ENCODE results near the gene CDH4.

The CDH4 gene

GRCh38 chr20:61562897-61563504, 310.9 kb downstream of the CDH4 start:
- peaks cover 19% of the 10 kb centered on the region for H3K4me1 ChIP-seq (ENCODE audit: control insufficient read depth, insufficient read depth, low read length)
- no peak overlapping the region for H3K4me3 ChIP-seq (ENCODE audit: low read depth, low read length)
- no peaks in the 10 kb centered on the region for H3K36me3 ChIP-seq (ENCODE audit: control insufficient read depth, insufficient read depth, low read length)
- no peak overlapping the region for H3K27ac ChIP-seq (ENCODE audit: low read depth, low read length)
- no peak overlapping the region for H3K9ac ChIP-seq (ENCODE audit: low read depth, low read length)
- no peaks in the 10 kb centered on the region for H3K27me3 ChIP-seq (ENCODE audit: control insufficient read depth, insufficient read depth, low read length)
- H3K9me3 ChIP-seq (ENCODE audit: control insufficient read depth, insufficient read depth, low read length) = no peaks in the 10 kb centered on the region

- Histone ChIP-seq H3K9me3 (ENCODE audit: control insufficient read depth, insufficient read depth, low read length) (no peaks in the 10 kb centered on the region), H3K36me3 (ENCODE audit: control insufficient read depth, insufficient read depth, low read length) (no peaks in the 10 kb centered on the region), H3K4me3 (ENCODE audit: low read depth, low read length) (no peak overlapping the region), H3K27me3 (ENCODE audit: control insufficient read depth, insufficient read depth, low read length) (no peaks in the 10 kb centered on the region), H3K27ac (ENCODE audit: low read depth, low read length) (no peak overlapping the region), H3K9ac (ENCODE audit: low read depth, low read length) (no peak overlapping the region), H3K4me1 (ENCODE audit: control insufficient read depth, insufficient read depth, low read length) (peaks cover 19% of the 10 kb centered on the region)
These were observed 312.6 kb downstream of the CDH4 start for GRCh38 chr20:61564628-61565027.

- 0 out of 2 replicates have a peak, but pooled peaks cover 3% of the 10 kb centered on the region for H3K27me3 ChIP-seq (ENCODE audit: control insufficient read depth, insufficient read depth, low read length)
- no peak overlapping the region for H3K4me3 ChIP-seq (ENCODE audit: low read depth, low read length)
- H3K27ac ChIP-seq (ENCODE audit: low read depth, low read length) = no peak overlapping the region
- no peaks in the 10 kb centered on the region for H3K36me3 ChIP-seq (ENCODE audit: control insufficient read depth, insufficient read depth, low read length)
- no peak overlapping the region for H3K9ac ChIP-seq (ENCODE audit: low read depth, low read length)
- no peaks in the 10 kb centered on the region for H3K9me3 ChIP-seq (ENCODE audit: control insufficient read depth, insufficient read depth, low read length)
- peaks cover 15% of the 10 kb centered on the region for H3K4me1 ChIP-seq (ENCODE audit: control insufficient read depth, insufficient read depth, low read length)
These were observed 313.7 kb downstream of the CDH4 start for GRCh38 chr20:61565791-61566190.

GRCh38 chr20:61566691-61567090, 314.6 kb downstream of the CDH4 start:
- Histone ChIP-seq H3K36me3 (ENCODE audit: control insufficient read depth, insufficient read depth, low read length) (no peaks in the 10 kb centered on the region), H3K4me1 (ENCODE audit: control insufficient read depth, insufficient read depth, low read length) (peaks cover 15% of the 10 kb centered on the region), H3K27me3 (ENCODE audit: control insufficient read depth, insufficient read depth, low read length) (0 out of 2 replicates have a peak, but pooled peaks cover 3% of the 10 kb centered on the region), H3K9me3 (ENCODE audit: control insufficient read depth, insufficient read depth, low read length) (no peaks in the 10 kb centered on the region), H3K27ac (ENCODE audit: low read depth, low read length) (peak overlapping the region; percentile 42), H3K9ac (ENCODE audit: low read depth, low read length) (no peak overlapping the region), H3K4me3 (ENCODE audit: low read depth, low read length) (no peak overlapping the region)

- 0 out of 2 replicates have a peak, but pooled peaks cover 3% of the 10 kb centered on the region for H3K27me3 ChIP-seq (ENCODE audit: control insufficient read depth, insufficient read depth, low read length)
These were observed 315.1 kb downstream of the CDH4 start for GRCh38 chr20:61567204-61567603.

GRCh38 chr20:61569825-61570224, 317.8 kb downstream of the CDH4 start:
- H3K4me1 ChIP-seq (ENCODE audit: control insufficient read depth, insufficient read depth, low read length) = peaks cover 12% of the 10 kb centered on the region

More at GRCh38 chr20:61567204-61567603, 315.1 kb downstream of the CDH4 start:
- Histone ChIP-seq H3K4me1 (ENCODE audit: control insufficient read depth, insufficient read depth, low read length) (peaks cover 15% of the 10 kb centered on the region), H3K27ac (ENCODE audit: low read depth, low read length) (peak overlapping the region; percentile 42), H3K4me3 (ENCODE audit: low read depth, low read length) (no peak overlapping the region), H3K9ac (ENCODE audit: low read depth, low read length) (no peak overlapping the region), H3K36me3 (ENCODE audit: control insufficient read depth, insufficient read depth, low read length) (no peaks in the 10 kb centered on the region), H3K9me3 (ENCODE audit: control insufficient read depth, insufficient read depth, low read length) (no peaks in the 10 kb centered on the region)

DNA sequence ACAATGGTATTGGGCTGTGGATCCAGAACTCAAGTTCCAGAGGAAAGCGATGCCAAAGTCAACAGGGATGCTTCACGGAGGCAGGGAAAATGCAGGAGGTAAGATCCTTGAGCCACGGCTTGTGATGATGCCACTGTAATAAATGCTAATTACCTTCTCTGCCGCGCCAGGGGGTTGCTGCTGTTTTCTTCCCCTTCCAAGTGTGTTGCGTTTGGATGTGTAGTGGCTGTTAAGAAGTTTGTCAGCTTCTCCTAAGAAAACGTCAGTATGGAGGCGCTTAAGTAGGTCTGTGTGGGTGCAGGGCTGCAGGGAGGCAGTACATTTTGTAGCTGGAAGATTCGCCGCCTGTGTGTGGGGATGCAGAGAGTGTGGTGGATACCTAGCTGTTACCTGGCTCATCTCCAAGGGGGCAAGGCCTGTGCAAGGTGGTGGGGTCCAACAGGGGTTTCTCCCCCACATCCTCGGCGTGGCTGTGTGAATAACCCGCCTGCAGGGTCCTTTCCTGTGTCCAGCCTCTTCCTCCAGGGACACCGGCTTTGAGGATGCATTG, 318.7 kb downstream of the CDH4 start:
- Histone ChIP-seq H3K9ac (ENCODE audit: low read depth, low read length) (no peak overlapping the region), H3K27me3 (ENCODE audit: control insufficient read depth, insufficient read depth, low read length) (peaks cover 3% of the 10 kb centered on the region; the same call in 1 of the 2 replicates), H3K27ac (ENCODE audit: low read depth, low read length) (no peak overlapping the region), H3K9me3 (ENCODE audit: control insufficient read depth, insufficient read depth, low read length) (no peaks in the 10 kb centered on the region), H3K4me3 (ENCODE audit: low read depth, low read length) (no peak overlapping the region), H3K4me1 (ENCODE audit: control insufficient read depth, insufficient read depth, low read length) (peaks cover 12% of the 10 kb centered on the region), H3K36me3 (ENCODE audit: control insufficient read depth, insufficient read depth, low read length) (no peaks in the 10 kb centered on the region)

More at GRCh38 chr20:61569825-61570224, 317.8 kb downstream of the CDH4 start:
- H3K9ac ChIP-seq (ENCODE audit: low read depth, low read length) = no peak overlapping the region
- H3K27me3 ChIP-seq (ENCODE audit: control insufficient read depth, insufficient read depth, low read length) = 0 out of 2 replicates have a peak, but pooled peaks cover 3% of the 10 kb centered on the region
- H3K4me3 ChIP-seq (ENCODE audit: low read depth, low read length) = no peak overlapping the region
- no peaks in the 10 kb centered on the region for H3K9me3 ChIP-seq (ENCODE audit: control insufficient read depth, insufficient read depth, low read length)
- H3K27ac ChIP-seq (ENCODE audit: low read depth, low read length) = no peak overlapping the region
- H3K36me3 ChIP-seq (ENCODE audit: control insufficient read depth, insufficient read depth, low read length) = no peaks in the 10 kb centered on the region

DNA sequence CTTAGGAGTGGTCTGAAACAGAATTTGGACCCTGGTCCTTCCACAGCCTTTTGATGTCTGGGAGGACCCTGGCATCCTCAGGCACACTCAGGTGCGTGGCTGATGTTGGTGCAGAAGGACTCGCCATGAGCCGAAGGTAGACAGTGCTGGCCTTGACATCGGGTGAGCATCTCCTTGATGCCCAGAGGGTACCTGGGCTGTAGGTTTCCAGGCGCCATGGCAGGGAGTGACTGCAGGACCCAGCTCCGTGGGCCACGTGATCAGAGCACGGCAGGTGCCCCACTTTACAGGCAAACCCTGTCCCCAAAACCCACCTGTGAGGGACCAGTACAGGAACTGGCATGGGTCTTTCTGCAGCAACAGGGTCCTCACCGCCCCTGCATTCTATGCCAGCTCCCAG, 319.2 kb downstream of the CDH4 start:
- peaks cover 3% of the 10 kb centered on the region; the same call in 1 of the 2 replicates for H3K27me3 ChIP-seq (ENCODE audit: control insufficient read depth, insufficient read depth, low read length)
- H3K36me3 ChIP-seq (ENCODE audit: control insufficient read depth, insufficient read depth, low read length) = no peaks in the 10 kb centered on the region
- no peak overlapping the region for H3K4me3 ChIP-seq (ENCODE audit: low read depth, low read length)
- peaks cover 12% of the 10 kb centered on the region for H3K4me1 ChIP-seq (ENCODE audit: control insufficient read depth, insufficient read depth, low read length)
- no peak overlapping the region for H3K27ac ChIP-seq (ENCODE audit: low read depth, low read length)
- no peaks in the 10 kb centered on the region for H3K9me3 ChIP-seq (ENCODE audit: control insufficient read depth, insufficient read depth, low read length)
- H3K9ac ChIP-seq (ENCODE audit: low read depth, low read length) = no peak overlapping the region

DNA sequence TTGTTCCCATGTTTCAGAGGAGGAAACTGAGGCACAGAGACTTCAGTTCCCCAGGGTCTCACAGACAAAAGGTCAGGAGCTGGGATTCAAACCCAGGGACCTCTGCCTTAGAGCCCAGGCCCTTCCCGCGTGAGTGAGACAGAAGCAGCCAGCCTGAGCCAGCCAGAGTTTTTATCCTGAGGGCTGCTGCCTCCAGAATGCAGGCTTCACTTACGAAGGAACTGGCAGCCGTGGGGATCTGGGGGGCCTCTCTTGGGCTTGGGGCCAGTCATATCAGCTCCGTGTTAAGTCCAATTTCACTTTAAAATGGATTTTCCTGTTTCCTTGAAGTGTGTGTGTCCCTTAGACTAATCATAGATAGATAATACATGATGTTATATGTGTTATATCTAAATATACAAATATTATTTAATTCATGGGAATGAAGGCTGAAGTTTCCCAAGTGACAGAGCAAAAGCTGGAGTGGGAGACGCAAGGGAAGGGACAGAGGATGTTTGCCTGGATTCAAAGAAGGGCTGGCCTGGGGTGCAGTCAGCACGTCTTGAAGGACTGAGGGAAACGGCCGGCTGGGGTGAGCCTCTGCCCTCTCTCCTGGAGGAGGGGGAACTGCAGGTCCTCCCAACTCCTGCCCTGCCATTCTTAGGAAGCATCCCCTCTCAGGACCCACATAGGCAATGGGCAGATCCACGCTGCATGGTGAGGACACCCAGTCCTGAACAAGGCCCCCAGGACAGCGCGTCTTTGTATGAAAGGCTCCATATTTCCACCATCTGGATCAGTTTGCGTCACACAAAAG, 320.1 kb downstream of the CDH4 start:
- Histone ChIP-seq H3K9ac (ENCODE audit: low read depth, low read length) (no peak overlapping the region), H3K36me3 (ENCODE audit: control insufficient read depth, insufficient read depth, low read length) (no peaks in the 10 kb centered on the region), H3K27ac (ENCODE audit: low read depth, low read length) (no peak overlapping the region), H3K4me3 (ENCODE audit: low read depth, low read length) (no peak overlapping the region), H3K9me3 (ENCODE audit: control insufficient read depth, insufficient read depth, low read length) (no peaks in the 10 kb centered on the region), H3K27me3 (ENCODE audit: control insufficient read depth, insufficient read depth, low read length) (peaks cover 7% of the 10 kb centered on the region), H3K4me1 (ENCODE audit: control insufficient read depth, insufficient read depth, low read length) (peaks cover 3% of the 10 kb centered on the region)

DNA sequence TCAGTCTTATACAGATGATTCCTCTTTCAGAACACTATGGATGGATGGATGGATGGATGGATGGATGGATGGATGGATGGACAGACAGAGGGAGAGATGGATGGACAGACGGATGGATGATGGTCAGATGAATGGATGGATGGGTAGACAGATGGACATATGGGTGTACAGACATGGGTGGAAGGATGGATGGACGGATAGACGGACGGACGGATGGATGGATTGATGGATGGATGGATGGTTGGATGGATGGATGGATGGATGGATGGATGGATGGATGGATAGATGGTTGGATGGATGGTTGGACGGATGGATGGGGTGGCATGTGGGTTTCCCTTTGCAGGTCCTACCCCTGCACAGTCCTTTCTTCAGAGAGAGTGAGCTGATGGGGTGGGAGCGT, 320.7 kb downstream of the CDH4 start:
- Histone ChIP-seq H3K27ac (ENCODE audit: low read depth, low read length) (no peak overlapping the region), H3K36me3 (ENCODE audit: control insufficient read depth, insufficient read depth, low read length) (no peaks in the 10 kb centered on the region), H3K4me1 (ENCODE audit: control insufficient read depth, insufficient read depth, low read length) (no peaks in the 10 kb centered on the region), H3K27me3 (ENCODE audit: control insufficient read depth, insufficient read depth, low read length) (peaks cover 7% of the 10 kb centered on the region), H3K4me3 (ENCODE audit: low read depth, low read length) (no peak overlapping the region), H3K9ac (ENCODE audit: low read depth, low read length) (no peak overlapping the region), H3K9me3 (ENCODE audit: control insufficient read depth, insufficient read depth, low read length) (no peaks in the 10 kb centered on the region)
